HG02938 (cell line): ENCODE data around the gene XRCC3.
"Not testable (repeated sequence)": the region's sequence is repeated elsewhere in the genome, so short reads cannot be mapped to it uniquely, and the experiment has no call there.

Source experiments
- ATAC-seq: cut with Tn5 transposase; IDR thresholded peaks from one replicate; pipeline ENCODE4 v1.9.1; 2021; ENCODE audit warnings: mild to moderate bottlenecking, moderate library complexity; ENCODE audit not compliant: unreplicated experiment

XRCC3 gene

GRCh38 chr14:103695296-103696069, 19.8 kb downstream of the XRCC3 start:
- ATAC-seq: no peak

DNA sequence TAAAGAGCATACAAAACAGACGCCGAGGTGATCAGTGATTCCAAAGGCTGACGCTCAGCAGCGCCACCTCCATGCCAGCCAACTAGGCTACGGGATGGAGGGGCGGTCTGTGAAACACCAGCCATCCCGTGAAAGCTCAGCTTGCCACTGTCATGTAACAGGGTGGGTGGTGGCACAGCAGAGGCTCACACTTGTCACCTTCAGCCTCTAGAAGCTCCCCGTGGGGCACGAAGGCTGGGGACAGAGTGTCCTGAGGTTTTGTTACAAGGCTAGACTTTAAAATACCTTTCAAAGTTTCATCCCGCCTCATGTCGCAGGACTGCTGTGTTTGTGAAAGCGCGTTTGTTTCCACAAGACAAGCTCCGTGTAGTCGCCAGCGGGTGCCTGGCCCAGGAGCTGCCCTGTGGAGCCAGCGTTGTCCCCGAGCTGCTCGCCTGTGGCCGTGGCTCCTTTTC, 20.7 kb downstream of the XRCC3 start:
- no peak for ATAC-seq

DNA sequence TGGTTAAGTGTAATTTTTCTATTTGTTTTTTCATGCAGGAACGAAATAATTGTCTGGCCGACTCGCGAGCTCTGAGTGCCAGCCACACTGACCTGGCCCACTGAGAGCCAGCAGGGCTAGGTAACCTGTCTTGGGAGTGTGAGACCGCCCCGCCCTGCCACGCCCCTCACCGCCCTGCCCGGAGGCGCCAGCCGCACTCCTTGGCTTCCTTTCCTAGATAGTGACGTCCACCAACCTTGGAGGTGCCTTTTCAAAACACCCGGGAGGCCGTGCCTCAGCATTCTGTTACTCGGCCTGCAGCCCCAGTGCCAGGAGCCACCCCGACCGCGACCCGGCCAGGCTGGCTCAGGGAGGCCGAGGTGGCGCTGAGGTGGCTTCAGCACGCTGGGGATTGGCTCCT, 21.7 kb downstream of the XRCC3 start:
- ATAC-seq: no peak

DNA sequence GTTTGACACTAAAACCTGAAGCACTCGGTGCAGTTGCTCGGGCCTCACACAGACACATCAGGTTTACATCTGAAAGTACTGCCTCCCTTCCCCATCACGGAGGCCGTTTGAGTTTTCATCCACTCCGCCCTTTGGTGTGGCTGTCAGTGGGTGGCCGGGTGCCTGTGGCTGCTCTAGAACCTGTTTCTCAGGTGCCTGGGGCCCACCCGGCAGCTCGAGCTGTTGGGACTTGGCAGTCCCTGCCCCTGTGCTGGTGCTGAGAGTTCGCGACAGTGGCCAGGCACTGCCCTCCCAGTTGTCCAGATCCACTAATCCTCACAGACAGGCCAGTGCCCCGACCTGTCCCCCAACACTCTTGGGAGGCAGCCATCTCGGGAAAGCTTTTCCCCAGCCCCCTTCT, 22.4 kb downstream of the XRCC3 start:
- no peak for ATAC-seq

GRCh38 chr14:103692159-103692558, 23.1 kb downstream of the XRCC3 start:
- no peak for ATAC-seq

GRCh38 chr14:103691655-103692054, 23.6 kb downstream of the XRCC3 start:
- not testable (repeated sequence) for ATAC-seq

DNA sequence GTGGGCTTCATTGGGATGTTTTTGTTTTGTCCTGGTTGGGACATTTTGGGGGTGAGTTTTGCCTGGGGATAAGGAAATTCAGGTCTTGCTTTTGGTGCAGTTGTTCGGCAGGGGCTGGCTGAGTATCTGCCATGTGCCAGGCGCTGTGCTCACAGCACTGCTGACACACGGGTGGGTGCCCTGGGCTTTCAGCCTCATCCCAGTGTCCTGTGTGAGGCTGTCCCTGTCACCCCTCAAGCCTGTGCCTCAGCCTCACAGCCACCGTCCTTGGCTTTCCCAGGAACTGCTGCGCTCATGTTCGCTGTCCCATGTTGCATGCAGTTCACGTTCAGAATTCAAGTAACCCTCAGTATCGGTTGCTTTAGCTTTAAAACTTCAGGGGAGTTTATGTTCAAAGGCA, 24.9 kb downstream of the XRCC3 start:
- ATAC-seq: no peak

GRCh38 chr14:103688906-103689902, 26.0 kb downstream of the XRCC3 start:
- ATAC-seq: no peak

DNA sequence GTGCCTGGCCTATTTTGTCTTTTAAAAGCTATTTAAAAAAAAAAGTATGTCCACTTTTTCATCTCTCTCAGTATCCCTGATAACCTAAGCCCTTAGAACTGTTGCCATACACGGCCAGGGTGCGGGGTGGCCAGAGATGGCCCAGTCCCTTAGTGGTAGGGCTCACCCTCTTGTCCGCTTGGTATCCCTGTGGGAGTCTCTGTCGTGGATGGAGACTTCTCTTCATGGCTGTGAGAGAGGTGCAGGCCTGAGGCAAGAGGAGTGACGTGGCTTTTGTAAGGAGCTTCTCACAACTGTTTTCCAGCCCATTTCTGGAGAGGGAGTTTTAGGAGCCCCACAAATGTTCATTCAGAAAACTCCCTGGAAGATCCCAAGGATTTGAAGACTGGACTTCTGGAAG, 26.8 kb downstream of the XRCC3 start:
- ATAC-seq: no peak

GRCh38 chr14:103687712-103688111, 27.5 kb downstream of the XRCC3 start:
- no peak for ATAC-seq

DNA sequence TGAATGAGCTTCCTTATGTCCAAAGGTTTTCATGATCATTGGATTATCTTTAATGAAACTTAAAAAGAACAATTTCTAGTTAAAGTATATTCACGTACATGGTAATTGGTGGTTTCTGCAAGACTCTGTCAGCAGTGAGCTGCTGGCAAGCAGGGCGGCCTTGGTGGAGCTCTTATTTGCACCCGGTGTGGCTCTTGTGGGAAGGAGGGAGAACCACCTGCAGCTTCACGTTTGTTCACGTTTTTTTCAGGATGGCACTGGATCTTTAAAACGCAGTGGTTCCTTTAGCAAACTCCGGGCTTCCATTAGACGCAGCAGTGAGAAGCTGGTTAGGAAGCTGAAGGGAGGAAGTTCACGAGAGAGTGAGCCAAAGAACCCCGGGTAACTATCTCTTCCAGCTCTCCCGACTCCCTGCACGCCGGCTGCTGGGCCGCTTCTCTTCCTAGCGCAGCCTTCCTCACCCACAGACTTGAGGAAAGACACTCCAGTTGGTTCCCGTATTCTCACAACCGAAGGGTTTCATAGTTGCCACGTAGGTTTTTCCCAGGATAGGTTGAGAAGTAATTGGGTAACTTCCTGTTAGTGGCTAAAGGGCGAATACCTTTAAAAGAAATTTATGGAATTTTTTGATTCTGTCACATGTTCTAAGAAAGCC, 28.3 kb downstream of the XRCC3 start:
- ATAC-seq: no peak

DNA sequence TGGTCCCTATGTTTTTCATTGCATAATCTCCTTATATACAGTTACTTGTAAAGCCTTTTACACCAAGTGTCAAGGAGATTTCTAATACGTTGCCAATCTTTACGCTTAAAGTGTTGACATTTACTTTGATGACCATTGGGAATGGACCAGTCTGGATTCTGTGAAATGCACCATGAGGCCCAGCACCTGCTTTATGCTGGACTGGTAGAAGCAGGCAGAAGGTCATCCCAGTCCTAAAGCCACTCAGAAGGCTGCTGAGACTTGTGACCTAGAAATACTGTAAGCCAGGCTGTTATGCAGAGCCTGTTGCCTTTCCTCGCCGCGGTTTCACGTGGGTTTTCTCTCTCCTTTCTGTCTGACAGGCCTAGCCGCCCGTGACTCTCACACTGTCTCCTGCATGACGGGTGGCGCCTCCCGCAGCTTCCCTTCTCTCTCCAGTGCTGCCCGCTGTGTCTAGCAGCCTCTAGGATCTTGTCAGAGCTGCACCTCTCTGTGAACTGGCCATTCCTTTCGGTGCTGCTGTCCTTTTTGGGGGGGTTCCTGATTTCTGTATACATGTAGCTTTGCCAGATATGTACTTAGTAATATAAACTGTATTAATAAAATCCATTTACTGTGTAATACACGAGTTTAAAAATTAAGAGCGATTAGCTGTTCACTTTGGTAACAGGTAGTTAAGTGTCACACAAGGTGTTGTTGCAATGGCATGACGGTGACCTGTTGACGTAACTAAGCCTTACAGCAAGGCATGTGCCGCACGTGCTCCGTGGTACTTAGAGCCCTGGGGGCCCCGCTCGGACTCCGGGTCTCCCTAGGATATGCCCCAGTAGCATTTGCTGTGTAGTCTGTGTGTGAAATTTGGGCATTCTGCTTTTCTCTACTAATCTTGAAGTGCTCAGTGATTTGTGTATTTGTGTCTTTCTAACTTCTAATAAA, 29.7 kb downstream of the XRCC3 start:
- ATAC-seq: no peak

DNA sequence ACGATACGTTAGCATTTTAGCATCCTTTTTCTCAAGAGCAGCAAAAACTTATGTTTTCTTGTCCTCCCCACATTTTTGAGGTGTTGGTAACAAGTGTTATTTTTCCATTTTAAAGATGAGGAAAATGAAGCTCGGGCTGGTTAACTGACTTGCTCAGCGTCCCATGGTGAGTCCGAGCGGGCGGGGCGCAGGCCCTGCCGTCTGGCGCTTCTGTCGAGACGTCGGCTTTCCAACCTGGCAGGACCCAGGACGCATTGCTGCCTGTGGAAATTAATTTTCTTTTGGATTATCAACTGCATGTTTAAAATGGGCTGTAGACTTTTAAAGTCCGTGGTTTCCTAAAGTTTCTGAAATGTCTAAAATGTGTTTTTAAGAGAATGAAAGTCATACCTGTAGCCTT, 30.4 kb downstream of the XRCC3 start:
- no peak for ATAC-seq

GRCh38 chr14:103684471-103684870, 30.8 kb downstream of the XRCC3 start:
- ATAC-seq: no peak

DNA sequence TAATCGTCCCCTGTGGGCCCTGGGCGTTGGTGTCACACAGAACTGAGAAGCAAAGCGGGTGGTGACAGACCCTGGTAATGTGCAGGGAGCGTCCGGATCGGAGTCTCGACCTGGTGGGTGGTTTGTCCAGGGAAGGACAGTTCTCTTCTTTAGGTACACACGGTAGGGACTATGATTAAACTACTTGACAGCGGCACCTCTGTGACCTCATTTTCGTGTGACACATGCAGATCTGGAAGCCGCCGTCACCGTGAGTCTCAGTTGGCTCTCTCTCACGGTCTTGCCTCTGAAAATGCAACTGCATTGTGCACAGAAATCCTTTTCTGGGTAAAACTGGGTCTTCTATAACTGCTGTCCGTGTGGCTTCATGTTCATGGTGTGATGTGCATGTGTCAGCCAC, 32.1 kb downstream of the XRCC3 start:
- no peak for ATAC-seq

- no peak for ATAC-seq
Measured at GRCh38 chr14:103680491-103681231, 34.6 kb downstream of the XRCC3 start.

- ATAC-seq: no peak
Measured at GRCh38 chr14:103679351-103679750, 35.9 kb downstream of the XRCC3 start.

- no peak for ATAC-seq
Measured at GRCh38 chr14:103676881-103677675, 38.2 kb downstream of the XRCC3 start.

GRCh38 chr14:103675957-103676356, 39.3 kb downstream of the XRCC3 start:
- ATAC-seq: no peak
